GM12878 (cell line): ENCODE results near the gene DYNC1I1. TPM values are rescaled to one million over a fixed set of nuclear protein-coding genes. Genes with fewer than 3 reads are reported as not detected.

ENCODE experiments used
- ATF2 ChIP-seq: IDR thresholded peaks from 2 replicates; pipeline ENCODE4 v1.6.1; 2012; ENCODE audit warnings: low read length, inconsistent platforms
- CEBPZ ChIP-seq: fragments of 150-350 bp; IDR thresholded peaks from 2 replicates; pipeline ENCODE4 v1.6.1; 2016; ENCODE audit warnings: low read depth, low read length
- CHD1 ChIP-seq: IDR thresholded peaks from 2 replicates; pipeline ENCODE4 v1.6.1; 2012; ENCODE audit warnings: low read depth, low read length, improper control_type of control experiment
- E2F8 ChIP-seq: fragments of 450-650 bp; IDR thresholded peaks from 2 replicates; pipeline ENCODE4 v1.6.1; 2018; ENCODE audit warnings: mild to moderate bottlenecking, low read depth, moderate library complexity; ENCODE audit not compliant: partially characterized antibody
- NFYA ChIP-seq: IDR thresholded peaks from 2 replicates; pipeline ENCODE4 v1.6.1; 2011; ENCODE audit warnings: low read depth, mild to moderate bottlenecking, low read length, improper control_type of control experiment, borderline replicate concordance
- NFYB ChIP-seq: IDR thresholded peaks from 2 replicates; pipeline ENCODE4 v1.6.1; 2011; ENCODE audit warnings: low read depth, mild to moderate bottlenecking, low read length, improper control_type of control experiment, moderate library complexity; ENCODE audit not compliant: insufficient read depth
- POLR2A ChIP-seq: IDR thresholded peaks from 2 replicates; pipeline ENCODE4 v1.6.1; 2011; ENCODE audit warnings: low read depth, mild to moderate bottlenecking, low read length
- RAD51 ChIP-seq: fragments of 450-650 bp; IDR thresholded peaks from 2 replicates; pipeline ENCODE4 v1.6.1; 2016; ENCODE audit warnings: moderate library complexity, mild to moderate bottlenecking, inconsistent platforms
- RB1 ChIP-seq: fragments of 450-650 bp; formaldehyde crosslinking; IDR thresholded peaks from 2 replicates; pipeline ENCODE4 v1.6.1; 2017; ENCODE audit warnings: mild to moderate bottlenecking, borderline replicate concordance
- SMARCA5 ChIP-seq: fragments of 450-650 bp; IDR thresholded peaks from 2 replicates; pipeline ENCODE4 v1.6.1; 2017; ENCODE audit warnings: mild to moderate bottlenecking
- SPI1 ChIP-seq: IDR thresholded peaks from 2 replicates; pipeline ENCODE4 v1.6.1; 2011; ENCODE audit warnings: low read depth, mild to moderate bottlenecking, low read length, moderate library complexity, borderline replicate concordance; ENCODE audit not compliant: insufficient read depth
- STAT1 ChIP-seq: fragments of 450-650 bp; conservative IDR thresholded peaks from 2 replicates; pipeline ENCODE4 v1.6.1; 2014; ENCODE audit warnings: antibody characterized with exemption, mild to moderate bottlenecking
- polyA plus RNA-seq, 11 experiments: library from polyadenylated mRNA; depleted of rRNA in 4 of 11; unstranded in 6 of 11; stranded (reverse) in 5 of 11; fragments of >200 nt; fragmentation: Nextera tagmentation in 4 of 11; fragmentation: Illumina TruSeq in 1 of 11; extraction: Ambion mirVana in 4 of 11; extraction: Trizol in 1 of 11; gene quantifications; 1 replicate in 1 of 11; 2 replicates in 10 of 11; pipeline versions ENCODE4 v1.2.1 to v1.2.3, GENCODE V29; 2011 to 2016; ENCODE audit warnings: inconsistent platforms in 2 of 11, missing spikeins in 2 of 11, low read depth in 1 of 11
- total RNA-seq, 4 experiments: library from RNA; depleted of rRNA in 3 of 4; stranded (reverse); fragments of >200 nt in 3 of 4; fragmentation: Illumina TruSeq in 1 of 4; extraction: Trizol in 1 of 4; gene quantifications; 2 replicates each; pipeline versions ENCODE4 v1.2.1 to v1.2.3, GENCODE V29; 2013 to 2021

Gene DYNC1I1
- total and polyA plus RNA-seq, 10 of the 15 experiments (the other 5 are each of a cell fraction or from before 2014, with no cell fraction given) = 0.05 to 0.91 (median 0.14) TPM; not detected in 3

- TF ChIP-seq CEBPZ (no peak), NFYA (no peak), RB1 (no peak), SPI1 (no peak), CHD1 (no peak), ATF2 (no peak), SMARCA5 (no peak), E2F8 (no peak), RAD51 (no peak), NFYB (no peak), POLR2A (no peak), STAT1 (no peak)
Measured at GRCh38 chr7:95730493-95731280, 41.7 kb upstream of the DYNC1I1 start (continued).
